GM19240 (cell line): ENCODE data around the gene SEMA4D.

Source experiments
- DNase-seq: peaks from one replicate; pipeline ENCODE4 v3.0.0; 2011; ENCODE audit warnings: low spot score; ENCODE audit not compliant: insufficient read length

SEMA4D gene

DNA sequence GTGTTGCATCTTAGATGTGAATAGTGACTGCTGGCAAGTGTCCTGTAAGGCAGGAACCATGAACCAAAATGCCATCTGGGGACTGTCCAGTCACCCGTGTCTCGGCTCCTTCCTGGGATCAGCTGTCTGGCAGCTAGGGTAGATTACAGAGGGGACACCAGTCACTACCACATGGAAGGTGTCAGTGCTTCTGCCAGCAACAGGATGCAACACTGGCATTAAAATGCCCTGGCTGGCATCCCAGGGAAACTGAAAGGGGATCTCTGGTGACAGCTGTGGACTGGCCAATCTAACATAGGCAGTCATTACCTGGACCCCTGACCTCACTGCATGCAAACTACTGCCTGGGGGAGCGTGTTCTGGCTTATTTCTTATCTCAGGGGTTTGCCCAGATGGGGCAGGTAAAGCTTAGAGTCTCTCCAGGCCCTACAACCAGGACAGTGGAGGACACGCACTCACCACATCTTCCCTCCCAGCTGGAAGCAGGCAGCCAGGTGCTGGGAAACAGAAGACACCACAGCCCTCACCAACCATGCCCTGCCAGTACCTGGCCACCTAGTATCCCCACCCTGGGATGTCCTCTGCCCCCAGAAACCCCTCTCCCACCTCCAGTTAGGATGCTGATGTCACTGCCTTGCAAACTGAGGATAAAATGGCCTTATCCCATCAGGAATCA, 83.8 kb downstream of the SEMA4D start:
- no peak for DNase-seq

DNA sequence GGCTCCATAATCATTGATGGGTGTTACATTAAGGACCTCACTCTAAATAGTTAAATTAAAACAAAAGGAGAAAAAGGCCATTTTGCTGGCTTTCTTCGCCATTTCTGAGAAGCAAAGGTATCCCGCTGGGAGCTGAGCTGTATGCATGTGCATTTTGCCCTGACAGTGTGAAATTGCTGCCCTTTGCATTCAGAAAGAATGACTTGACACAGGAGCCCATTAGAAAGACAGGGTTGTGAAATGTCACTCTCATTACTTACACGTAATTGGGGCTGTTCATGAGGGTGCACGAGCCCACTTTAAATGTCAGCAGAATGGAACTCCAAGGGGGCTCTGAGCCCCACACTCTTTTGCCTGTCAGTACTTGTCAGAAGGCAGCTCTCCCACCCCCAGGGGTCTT, 85.0 kb downstream of the SEMA4D start:
- DNase-seq: no peak

GRCh38 chr9:89412541-89412940, 85.4 kb downstream of the SEMA4D start:
- no peak for DNase-seq

GRCh38 chr9:89411759-89412158, 86.2 kb downstream of the SEMA4D start:
- DNase-seq: no peak

DNA sequence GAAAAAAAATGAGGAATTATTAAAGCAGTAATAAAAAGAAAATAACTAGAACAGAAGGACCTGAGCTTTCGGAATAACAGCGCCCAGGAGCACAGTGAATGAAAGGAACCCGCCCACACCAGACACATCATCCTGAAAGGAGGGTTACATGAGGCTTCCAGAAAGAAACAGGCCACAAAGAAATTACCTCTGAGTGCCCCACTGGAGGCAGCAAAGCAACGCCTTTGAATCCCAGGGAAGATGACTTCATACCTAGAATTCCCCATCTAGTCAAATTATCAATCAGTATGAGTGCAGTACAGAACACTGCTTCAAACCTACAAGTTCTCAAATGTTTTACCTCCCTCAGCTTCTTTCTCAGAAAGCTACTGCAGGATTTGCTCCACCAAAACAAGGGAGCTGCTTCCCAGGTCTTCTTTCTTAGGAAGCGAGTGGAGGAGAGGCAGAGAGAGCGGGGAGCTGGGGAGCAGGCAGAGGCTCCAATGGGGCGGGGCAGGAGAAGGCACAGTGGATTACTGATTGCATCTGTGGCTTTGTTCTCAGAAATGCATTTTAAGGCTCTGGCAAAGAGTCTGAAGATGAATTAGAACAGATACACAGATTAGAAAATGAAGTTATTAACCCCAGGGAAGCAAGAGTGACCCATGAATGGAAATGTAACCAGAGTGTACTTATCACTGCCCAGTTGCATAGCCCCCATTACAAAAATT, 87.1 kb downstream of the SEMA4D start:
- no peak for DNase-seq

- DNase-seq: no peak
These were observed 87.9 kb downstream of the SEMA4D start for GRCh38 chr9:89410022-89410421.

DNA sequence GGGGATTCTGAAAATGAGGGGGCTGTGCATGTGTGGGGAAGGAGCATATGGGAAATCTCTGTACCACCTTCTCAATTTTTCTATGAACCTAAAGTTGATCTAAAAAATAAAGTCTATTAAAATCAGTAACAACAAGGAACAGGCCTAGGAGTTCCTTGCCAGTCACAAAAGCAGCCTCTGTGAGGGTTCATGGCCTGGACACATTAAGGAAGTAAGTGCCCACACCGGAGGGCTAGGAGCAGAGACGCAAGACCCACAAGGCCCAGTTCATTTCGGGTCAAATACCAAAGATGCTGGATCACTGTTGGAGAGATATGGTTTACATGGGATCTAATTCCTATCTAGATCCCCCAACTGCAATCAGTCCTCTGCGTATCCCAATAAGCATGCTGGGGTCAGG, 88.4 kb downstream of the SEMA4D start:
- DNase-seq: no peak

DNA sequence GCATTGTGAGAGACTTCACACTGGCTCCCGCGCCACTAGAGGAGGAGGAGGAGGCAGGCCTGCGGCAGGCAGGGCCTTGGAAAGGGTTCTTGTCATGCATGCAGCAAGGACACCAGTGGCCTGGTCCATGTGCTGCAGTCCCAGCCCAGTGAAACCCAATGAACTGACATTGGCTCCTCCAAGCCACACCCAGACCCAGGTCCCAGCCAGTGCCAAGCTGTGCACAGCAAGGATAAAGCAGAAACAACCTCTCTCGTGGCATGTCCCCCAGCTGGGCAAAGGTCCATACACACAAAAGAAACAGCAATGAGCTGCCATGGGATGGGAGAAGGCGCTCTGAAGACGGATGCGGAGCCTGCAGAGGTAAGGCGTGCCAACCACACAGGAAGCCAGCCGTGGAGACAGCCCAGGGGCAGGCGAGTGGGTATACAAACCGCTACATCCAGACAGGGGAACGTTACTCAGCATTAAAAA, 89.2 kb downstream of the SEMA4D start:
- no peak for DNase-seq

DNA sequence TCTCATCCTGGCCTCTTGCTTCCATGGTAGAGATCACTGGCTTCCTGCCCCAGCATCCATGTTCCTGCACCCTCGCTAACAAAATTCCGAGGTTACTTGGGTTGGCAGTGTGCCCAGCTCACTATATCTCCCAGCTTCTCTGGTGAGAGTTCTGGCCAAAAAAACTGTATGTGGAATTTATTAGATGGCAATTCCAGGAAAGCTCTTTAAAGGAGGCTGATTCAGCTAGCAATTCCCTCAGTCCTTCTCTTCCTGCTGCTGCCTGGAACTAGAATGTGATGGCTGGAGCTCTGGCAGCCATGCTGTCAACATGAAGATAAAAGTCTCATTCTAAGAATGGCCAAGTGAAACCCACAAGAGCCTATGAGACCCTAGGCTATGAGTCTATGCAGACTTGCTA, 90.8 kb downstream of the SEMA4D start:
- no peak for DNase-seq

DNA sequence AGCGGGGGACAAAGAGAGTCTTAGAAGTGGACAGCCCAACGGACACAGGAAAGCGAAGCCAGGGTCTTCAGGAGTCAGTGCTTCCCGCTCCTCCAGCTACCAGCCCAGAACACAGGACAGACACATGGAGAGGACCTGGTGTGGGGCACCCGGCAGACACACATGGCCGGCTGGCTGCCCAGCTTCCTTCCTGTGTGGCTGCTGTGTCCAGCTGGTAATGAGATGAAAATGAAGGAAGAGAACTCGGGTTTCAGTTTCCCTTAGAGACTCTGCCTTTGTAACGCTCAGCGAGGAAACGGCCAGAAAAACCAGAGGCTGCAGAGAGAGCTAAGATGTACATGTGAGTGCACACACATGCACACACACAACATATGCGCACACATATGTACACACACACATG, 92.1 kb downstream of the SEMA4D start:
- DNase-seq: no peak

DNA sequence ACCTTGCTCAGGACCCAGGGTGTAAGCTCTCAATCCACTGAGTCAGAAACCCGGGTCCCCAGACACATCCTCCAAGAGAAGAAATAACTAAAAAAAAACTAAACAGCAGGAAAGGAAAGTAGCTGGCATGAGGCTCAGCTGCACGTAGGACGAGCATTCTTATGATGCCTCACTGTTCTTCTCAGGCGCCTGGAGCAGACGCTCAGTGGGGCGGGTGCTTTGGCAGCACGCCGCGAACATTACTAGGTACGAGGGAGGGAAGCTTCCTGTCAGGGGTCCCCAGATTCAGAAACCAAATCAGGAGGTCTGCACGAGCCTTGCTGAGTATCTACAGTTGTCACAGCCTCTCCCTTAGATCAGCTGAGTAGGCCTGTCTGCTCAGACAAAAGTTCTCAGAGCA, 93.8 kb downstream of the SEMA4D start:
- DNase-seq: no peak

- DNase-seq: no peak
These were observed 95.1 kb downstream of the SEMA4D start for GRCh38 chr9:89402695-89403427.

GRCh38 chr9:89400403-89401116, 97.4 kb downstream of the SEMA4D start:
- DNase-seq: peak; percentile 56

DNA sequence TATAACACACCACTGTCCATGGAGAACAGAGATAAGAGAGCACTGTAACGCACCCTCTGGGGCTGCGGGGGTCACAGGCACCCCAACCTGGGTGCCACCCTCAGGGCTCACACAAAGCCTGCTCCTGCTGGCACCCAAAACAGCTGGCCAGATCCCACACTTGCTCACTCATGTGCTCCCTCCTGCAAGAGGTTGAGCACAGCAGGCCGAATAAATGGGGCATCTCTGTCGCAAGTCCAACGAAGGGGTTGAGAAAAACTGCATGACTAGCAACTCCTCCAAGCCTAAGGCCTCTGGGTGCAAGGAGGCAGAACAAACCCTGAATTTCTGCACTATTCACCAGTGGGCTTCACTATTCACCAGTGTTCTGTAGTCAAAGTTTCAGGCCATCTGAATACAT, 99.3 kb downstream of the SEMA4D start:
- DNase-seq: no peak

DNA sequence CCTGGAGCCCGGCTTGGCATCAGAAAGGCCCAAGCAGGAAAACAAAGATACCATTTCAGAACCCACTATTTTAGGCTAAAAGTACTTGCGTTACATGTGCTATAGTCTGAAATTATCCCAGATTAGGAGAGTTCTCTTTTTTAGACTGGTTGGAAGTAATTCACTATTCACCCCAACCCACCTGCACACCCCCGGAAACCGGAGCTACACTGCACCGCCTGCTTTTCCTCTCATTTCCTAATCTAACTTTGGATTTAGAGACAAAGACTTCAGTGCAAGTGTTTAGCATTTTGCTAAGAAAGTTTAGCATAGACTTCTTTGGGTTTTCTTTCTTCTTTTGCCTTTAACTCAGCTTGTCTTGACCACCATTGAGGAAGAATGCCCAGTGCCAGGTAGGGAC, 100.4 kb downstream of the SEMA4D start:
- DNase-seq: no peak

DNA sequence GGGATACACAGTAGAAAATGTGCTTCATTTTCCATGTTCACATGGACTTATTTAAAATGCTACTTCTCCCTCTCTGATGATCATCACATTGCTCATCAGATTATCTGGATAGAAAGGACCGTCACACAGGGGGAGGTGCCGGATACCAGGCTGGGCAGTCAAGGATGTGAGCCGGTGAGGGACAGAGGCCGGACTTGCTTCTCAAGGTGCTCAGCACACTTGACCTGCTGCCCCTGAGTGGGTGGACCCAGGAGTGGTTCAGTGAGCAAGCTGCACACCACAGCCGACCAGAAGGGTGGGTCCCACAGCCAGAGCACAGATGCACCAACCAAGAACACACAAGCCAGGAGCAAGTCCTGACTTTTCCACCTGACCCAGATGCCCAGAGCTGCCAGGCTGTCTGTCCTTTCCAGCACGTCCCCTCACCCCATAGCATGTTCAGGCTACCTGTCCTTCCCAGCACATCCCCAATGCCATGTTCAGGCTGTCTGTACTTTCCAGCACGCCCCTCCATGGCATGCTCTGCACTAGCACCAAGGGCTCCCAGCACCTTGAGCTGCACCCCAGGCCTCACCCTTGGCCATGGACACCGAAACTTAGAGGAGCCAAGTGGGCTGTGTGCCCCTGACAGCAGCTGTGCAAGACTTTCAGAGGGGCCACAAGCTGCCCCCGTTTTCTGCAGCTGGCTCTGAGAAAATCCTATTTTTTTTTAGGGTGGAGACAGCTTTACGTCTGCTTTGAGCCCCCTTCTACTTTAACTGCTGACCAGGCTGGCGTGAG, 101.8 kb downstream of the SEMA4D start:
- DNase-seq: no peak

GRCh38 chr9:89394412-89394811, 103.5 kb downstream of the SEMA4D start:
- DNase-seq: no peak

DNA sequence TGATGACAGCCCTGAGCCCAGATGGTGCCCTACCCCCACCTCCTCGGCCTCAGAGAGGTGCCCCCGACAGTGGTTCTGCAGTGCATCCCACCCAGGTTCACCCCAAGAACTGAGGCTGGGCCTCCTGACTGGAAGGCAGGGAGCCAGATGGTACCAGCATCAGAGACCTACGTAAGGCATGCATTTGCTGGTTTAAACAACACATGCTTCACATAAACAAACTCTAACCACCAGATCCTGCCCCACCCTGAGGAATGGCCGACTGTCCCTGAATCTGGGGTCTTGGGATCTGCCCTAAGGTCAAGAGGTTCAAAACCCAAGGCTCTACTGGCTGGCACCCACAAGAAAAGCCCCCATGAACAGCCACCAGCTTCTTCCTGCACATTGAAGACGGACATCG, 106.3 kb downstream of the SEMA4D start:
- no peak for DNase-seq

GRCh38 chr9:89390578-89391116, 107.3 kb downstream of the SEMA4D start:
- no peak for DNase-seq

DNA sequence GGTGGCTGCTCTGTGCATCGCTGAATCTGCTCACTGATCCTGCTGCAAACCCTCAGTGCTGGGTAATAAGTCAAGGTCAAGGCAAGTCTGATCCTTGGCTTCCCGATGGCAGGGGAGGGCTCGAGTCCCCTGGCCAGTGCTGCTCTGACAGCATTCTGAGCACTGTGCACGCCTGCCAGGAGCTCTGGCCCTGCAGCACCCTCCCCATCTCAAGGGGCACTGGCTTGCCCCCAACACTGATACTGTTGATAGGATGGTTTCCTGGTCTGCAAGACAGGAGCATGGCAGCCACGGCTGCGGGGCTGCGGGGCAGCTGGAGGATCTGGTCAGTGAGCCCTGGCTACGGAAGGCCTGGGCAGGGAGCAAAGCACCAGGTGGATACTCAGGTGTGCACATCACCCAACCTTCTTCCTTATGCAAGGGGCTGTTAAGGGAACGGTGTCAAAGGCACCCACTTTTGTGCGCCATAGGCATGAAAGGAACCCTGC, 107.8 kb downstream of the SEMA4D start:
- DNase-seq: no peak

- no peak for DNase-seq
These were observed 109.1 kb downstream of the SEMA4D start for GRCh38 chr9:89388868-89389177.
